ENCODE results near the gene SLC16A6.
A peak's percentile ranks its signal among the peaks of the same experiment; 100 is the strongest.
"Not testable (repeated sequence)": the region's sequence is repeated elsewhere in the genome, so short reads cannot be mapped to it uniquely, and the experiment has no call there.

SLC16A6 gene

GRCh38 chr17:68229619-68230018 is 61.3 kb downstream of the SLC16A6 start:
- DNase-seq (ENCODE audit: extremely low spot score) = no peak
- ChIA-PET POLR2A (no interaction called here), CTCF (no interaction called here)
- TF ChIP-seq, protein P1, sequence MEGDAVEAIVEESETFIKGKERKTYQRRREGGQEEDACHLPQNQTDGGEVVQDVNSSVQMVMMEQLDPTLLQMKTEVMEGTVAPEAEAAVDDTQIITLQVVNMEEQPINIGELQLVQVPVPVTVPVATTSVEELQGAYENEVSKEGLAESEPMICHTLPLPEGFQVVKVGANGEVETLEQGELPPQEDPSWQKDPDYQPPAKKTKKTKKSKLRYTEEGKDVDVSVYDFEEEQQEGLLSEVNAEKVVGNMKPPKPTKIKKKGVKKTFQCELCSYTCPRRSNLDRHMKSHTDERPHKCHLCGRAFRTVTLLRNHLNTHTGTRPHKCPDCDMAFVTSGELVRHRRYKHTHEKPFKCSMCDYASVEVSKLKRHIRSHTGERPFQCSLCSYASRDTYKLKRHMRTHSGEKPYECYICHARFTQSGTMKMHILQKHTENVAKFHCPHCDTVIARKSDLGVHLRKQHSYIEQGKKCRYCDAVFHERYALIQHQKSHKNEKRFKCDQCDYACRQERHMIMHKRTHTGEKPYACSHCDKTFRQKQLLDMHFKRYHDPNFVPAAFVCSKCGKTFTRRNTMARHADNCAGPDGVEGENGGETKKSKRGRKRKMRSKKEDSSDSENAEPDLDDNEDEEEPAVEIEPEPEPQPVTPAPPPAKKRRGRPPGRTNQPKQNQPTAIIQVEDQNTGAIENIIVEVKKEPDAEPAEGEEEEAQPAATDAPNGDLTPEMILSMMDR (IDR thresholded peaks at IDR 0.05; ENCODE audit: control extremely low read depth, extremely low read depth, low read depth, missing control alignments) = no peak

GRCh38 chr17:68228817-68229570 is 61.9 kb downstream of the SLC16A6 start:
- TF ChIP-seq, protein P1 (IDR thresholded peaks at IDR 0.05; ENCODE audit: control extremely low read depth, extremely low read depth, low read depth, missing control alignments) = no peak
- no peak for DNase-seq (ENCODE audit: extremely low spot score)
- POLR2A ChIA-PET = no interaction called here
- CTCF ChIA-PET = no interaction called here

GRCh38 chr17:68228039-68228680 is 62.8 kb downstream of the SLC16A6 start:
- POLR2A ChIA-PET; DNase-seq (ENCODE audit: extremely low spot score); CTCF ChIA-PET: not testable (repeated sequence)

DNA sequence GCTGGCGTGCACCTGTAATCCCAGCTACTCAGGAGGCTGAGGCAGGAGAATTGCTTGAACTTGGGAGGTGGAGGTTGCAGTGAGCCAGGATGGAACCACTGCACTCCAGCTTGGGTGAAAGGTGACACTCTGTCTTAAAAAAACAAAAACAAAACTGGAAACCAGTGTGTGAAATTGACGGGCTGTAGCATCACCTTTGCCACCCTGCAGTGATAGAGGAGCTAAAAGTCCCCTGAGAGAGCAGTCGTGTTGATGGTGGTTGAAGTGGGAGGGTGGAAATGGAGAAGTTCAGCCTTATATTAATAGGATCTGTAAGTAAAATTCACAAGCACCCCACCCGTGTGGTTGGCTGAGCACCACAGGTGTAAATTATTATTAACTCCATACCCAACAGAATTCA is 65.9 kb downstream of the SLC16A6 start:
- POLR2A ChIA-PET = not testable (repeated sequence)
- CTCF ChIA-PET = interaction anchor here (0.6 to 1.7 kb wide), 5 partner anchors 13 to 52 kb away, joined by 3 to 8 read pairs (median 3); partner anchors contain the start of gene AMZ2
- peak; percentile 26 for DNase-seq (ENCODE audit: extremely low spot score)

GRCh38 chr17:68222606-68223005 is 68.3 kb downstream of the SLC16A6 start:
- TF ChIP-seq, protein P1 (IDR thresholded peaks at IDR 0.05; ENCODE audit: control extremely low read depth, extremely low read depth, low read depth, missing control alignments) = no peak
- ChIA-PET CTCF (interaction anchor here (1.0 to 2.2 kb wide), 4 partner anchors 10 to 19 kb away, joined by 3 to 10 read pairs (median 4); no protein-coding TSS in a partner anchor), POLR2A (no interaction called here)
- no peak for DNase-seq (ENCODE audit: extremely low spot score)

- POLR2A ChIA-PET = no interaction called here
- TF ChIP-seq, protein P1 (IDR thresholded peaks at IDR 0.05; ENCODE audit: control extremely low read depth, extremely low read depth, low read depth, missing control alignments) = no peak
- DNase-seq (ENCODE audit: extremely low spot score) = no peak
- CTCF ChIA-PET = interaction anchor here (1.3 to 2.2 kb wide), 3 partner anchors 16 to 20 kb away, joined by 3 to 10 read pairs (median 4); no protein-coding TSS in a partner anchor
Observed at GRCh38 chr17:68221786-68222185, 69.1 kb downstream of the SLC16A6 start.

- POLR2A ChIA-PET; DNase-seq (ENCODE audit: extremely low spot score): not testable (repeated sequence)
- CTCF ChIA-PET = interaction anchor here (2.2 kb wide), 1 partner anchor 16 kb away, joined by 10 read pairs; no protein-coding TSS in a partner anchor
Observed at GRCh38 chr17:68220786-68221185, 70.1 kb downstream of the SLC16A6 start.

- CTCF ChIA-PET = interaction anchor here (1.3 kb wide), 1 partner anchor 216 kb away, joined by 3 read pairs; no protein-coding TSS in a partner anchor
- DNase-seq (ENCODE audit: extremely low spot score); POLR2A ChIA-PET: not testable (repeated sequence)
Observed at GRCh38 chr17:68220186-68220585, 70.7 kb downstream of the SLC16A6 start.

DNA sequence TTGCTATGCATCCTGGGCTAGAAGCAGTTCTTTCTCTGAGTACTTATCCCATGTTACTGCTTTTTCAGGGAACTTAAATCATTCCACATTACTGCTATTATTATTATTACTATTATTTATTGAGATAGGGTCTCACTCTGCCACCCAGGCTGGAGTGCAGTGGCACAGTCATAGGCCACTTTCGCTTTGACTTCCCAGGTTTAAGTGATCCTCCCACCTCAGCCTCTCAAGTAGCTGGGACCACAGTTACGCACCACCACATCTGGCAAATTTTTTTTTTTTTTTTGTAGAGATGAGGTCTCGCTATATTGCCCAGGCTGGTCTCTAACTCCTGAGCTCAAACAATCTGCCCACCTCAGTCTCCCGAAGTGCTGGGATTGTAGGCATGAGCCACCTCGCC is 71.5 kb downstream of the SLC16A6 start:
- DNase-seq (ENCODE audit: extremely low spot score); POLR2A ChIA-PET: not testable (repeated sequence)
- CTCF ChIA-PET = interaction anchor here (1.0 to 1.3 kb wide), 2 partner anchors 9 to 217 kb away, joined by 3 read pairs; no protein-coding TSS in a partner anchor
